ENCODE measurements around the gene SCRG1.

Gene SCRG1

DNA sequence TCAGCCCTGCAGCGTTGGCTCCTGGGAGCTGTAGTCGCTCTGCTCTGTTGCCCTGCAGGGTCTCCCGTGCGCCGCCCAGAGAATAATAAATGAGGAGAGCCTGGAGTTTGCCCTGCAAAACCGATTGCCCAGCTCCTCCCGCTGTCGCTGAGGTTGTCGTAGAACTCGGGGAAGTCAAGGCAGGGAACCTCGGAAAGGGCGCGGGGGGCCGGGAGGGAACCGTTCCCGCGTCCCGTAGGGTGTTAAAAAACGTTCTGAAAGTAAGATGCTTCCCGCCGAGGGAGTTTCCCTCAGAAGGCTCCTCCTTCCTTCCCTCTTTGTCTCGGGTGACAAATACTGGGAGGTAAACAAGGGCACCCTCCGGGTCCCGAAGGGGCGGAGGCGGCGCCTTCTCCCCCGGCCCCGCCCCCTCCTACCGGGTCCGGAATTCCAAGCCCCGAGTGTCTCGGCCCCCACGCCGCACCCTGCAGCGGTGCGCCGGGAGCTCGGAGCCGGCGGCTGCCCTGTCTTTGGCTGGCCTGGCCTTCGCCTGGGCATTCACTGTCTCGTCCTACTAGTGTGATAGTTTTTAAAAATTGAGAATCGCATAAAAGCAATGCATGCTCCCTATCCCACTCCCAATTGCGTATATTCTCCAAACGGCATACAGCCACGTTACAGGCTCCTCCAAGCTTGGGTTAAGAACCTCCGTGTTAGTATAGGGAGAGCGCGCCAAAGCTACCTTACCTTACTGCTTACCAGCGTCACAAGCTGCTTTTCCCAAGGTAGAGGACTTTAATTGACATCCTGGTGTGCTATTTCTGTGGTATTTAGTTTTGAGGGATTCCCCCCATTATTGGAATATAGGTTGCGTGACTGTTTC, 63.8 kb downstream of the SCRG1 start:
- peak; percentile 57 for DNase-seq (ENCODE audit: low read depth)
- peak overlapping the region; percentile 99 for H3K4me3 ChIP-seq (ENCODE audit: low read depth, low read length)
- TF ChIP-seq CTCF (IDR thresholded peaks at IDR 0.05; ENCODE audit: control insufficient read depth, extremely low read depth, insufficient read depth), result no peak

All from LNCaP clone FGC (cell line).